ENCODE measurements around the gene FAM78B. TPM values are rescaled to one million over a fixed set of nuclear protein-coding genes. Genes with fewer than 3 reads are reported as not detected.

The FAM78B gene
- total RNA-seq, 4 donors from 2014 or later, result 0.64 to 1.2 (median 0.81) TPM

DNA sequence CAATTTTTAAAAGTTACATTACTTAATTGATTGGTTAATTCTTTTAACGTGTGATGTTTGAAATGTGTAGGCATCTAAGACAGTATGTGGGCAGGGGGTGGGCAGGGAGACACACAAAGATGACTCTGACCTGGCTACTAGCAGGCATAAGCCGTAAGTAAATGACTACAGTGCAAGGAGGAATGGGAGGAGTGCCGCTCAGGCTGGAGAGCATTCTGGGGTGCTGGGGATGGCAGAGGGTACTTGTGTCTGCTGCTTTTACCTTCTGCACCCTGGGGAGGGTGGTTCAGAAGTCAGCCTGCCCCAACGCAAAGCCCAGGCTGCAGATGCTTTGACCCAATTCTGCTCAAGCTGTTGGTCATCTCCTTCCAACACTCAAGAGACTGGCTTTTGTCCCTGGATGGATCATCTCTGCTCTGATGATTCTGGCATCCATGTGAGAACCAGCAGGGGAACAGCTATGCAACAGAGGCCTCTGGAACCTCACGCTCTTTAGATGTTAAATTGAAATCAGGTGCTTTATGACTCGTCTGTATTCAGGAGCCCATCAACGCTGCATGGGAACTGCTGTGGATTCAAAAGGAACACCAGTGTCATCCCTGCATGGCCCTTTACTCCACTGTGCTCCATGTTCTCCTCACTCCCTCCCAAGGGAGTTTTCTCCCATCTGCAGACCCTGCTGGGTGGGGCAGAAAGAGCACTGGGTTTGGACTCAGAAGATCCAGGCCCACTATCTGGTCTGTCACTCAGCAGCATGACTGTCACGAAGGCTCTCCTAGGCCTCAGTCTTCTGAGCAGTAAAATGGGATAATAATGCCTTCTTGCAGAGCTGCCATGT is 78.8 kb downstream of the FAM78B start:
- no peak for TF ChIP-seq POLR2A (IDR thresholded peaks at IDR 0.05)
- TF ChIP-seq, protein P1, sequence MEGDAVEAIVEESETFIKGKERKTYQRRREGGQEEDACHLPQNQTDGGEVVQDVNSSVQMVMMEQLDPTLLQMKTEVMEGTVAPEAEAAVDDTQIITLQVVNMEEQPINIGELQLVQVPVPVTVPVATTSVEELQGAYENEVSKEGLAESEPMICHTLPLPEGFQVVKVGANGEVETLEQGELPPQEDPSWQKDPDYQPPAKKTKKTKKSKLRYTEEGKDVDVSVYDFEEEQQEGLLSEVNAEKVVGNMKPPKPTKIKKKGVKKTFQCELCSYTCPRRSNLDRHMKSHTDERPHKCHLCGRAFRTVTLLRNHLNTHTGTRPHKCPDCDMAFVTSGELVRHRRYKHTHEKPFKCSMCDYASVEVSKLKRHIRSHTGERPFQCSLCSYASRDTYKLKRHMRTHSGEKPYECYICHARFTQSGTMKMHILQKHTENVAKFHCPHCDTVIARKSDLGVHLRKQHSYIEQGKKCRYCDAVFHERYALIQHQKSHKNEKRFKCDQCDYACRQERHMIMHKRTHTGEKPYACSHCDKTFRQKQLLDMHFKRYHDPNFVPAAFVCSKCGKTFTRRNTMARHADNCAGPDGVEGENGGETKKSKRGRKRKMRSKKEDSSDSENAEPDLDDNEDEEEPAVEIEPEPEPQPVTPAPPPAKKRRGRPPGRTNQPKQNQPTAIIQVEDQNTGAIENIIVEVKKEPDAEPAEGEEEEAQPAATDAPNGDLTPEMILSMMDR (IDR thresholded peaks at IDR 0.05), result no peak
- DNase-seq (ENCODE audit: low spot score in 2 of 2), result no peak
- intact Hi-C loops (cut with DNase I; ENCODE audit: low total_unique reads), result no loop called here
- WGBS, 2 donors, result 72 to 73% methylated on average over 8 of the region's 8 CpGs
- H3K4me3 ChIP-seq (ENCODE audit: low read depth, poor library complexity, severe bottlenecking), result no peak overlapping the region

DNA sequence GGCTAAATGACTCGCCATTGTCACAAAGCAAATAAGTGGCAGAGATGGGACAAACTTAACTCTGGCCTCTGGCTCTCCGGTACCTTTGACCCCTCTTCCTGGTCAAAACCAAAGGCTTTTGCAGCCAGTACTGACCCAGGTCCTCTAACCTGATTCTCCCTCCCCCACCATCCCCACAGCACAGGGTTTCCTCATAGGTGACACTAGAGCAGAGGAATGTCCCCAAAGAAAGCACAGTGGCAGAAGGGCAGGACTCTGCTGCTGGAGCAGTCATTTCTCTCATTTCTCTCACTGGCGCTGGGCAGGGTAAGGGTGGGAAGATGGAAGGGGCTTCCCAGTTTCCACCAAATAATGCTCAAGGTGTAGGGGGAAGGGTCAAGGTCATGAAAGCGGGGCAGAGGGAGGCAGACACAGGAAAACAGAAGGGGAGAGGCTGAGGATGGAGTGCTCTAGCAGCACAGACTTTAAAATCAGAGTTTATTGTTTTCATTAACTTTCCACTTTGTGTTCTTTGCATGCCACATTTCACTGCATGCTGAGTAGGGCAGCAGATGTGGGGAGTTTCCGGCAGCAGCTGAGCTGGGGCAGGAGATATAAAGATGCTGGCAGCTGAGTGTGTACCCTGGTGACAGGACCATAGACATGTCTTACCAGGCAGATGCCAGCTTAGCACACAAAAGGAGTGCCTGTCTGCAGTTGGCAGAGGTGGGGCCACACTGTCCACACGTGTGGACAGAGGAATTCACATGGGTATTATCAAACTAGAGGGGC is 80.5 kb downstream of the FAM78B start:
- no peak overlapping the region for H3K4me3 ChIP-seq (ENCODE audit: low read depth, poor library complexity, severe bottlenecking)
- DNase-seq (ENCODE audit: low spot score in 2 of 2), result no peak
- intact Hi-C loops (cut with DNase I; ENCODE audit: low total_unique reads), result no loop called here
- WGBS, 2 donors, result 71 to 74% methylated on average over 6 of the region's 6 CpGs
- TF ChIP-seq, protein P1 (IDR thresholded peaks at IDR 0.05), result no peak
- no peak for TF ChIP-seq POLR2A (IDR thresholded peaks at IDR 0.05)

DNA sequence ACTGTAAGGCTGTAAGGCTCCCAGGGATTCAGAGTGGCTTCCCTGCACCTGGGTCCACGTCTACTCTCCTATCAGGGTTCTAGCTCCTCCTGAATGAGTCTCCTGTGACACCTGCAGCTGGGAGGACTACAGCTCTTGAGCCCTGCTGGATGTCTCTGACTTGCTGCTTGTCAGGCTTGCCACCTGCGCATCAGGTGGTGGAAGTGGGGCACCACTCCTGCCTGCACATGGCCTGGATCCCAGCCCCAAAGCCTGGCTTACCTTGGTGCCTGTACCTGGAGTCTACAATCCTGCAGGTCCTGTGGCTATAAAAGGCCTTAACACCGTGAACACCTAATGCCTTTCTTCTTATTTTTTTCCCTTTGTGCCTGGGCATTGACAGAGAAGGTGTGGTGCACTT is 82.2 kb downstream of the FAM78B start:
- TF ChIP-seq POLR2A (IDR thresholded peaks at IDR 0.05), result no peak
- intact Hi-C loops (cut with DNase I; ENCODE audit: low total_unique reads), result no loop called here
- DNase-seq (ENCODE audit: low spot score in 2 of 2), result no peak
- no peak overlapping the region for H3K4me3 ChIP-seq (ENCODE audit: low read depth, poor library complexity, severe bottlenecking)
- WGBS, 2 donors, result 92 to 93% methylated on average over 3 of the region's 3 CpGs

DNA sequence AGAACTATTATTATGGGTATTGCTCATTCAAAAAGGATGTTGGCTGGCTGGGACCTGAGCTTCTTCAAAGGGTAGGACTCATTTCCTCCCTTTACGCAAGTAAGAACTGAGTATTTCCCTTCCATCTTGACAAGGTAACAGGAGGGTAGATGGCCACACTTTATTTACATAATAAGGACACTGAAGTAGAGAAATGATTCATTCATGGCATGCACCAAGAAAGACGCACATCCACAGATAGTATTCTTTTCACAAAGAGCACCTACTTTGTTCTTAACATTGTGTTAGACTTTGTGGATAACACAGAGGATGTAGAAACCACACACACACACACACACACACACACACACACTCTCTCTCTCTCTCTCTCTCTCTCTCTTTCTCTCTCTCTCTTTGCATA is 82.9 kb downstream of the FAM78B start:
- intact Hi-C loops (cut with DNase I; ENCODE audit: low total_unique reads), result no loop called here
- H3K4me3 ChIP-seq (ENCODE audit: low read depth, poor library complexity, severe bottlenecking), result no peak overlapping the region
- TF ChIP-seq POLR2A (IDR thresholded peaks at IDR 0.05), result no peak
- TF ChIP-seq, protein P1 (IDR thresholded peaks at IDR 0.05), result no peak
- WGBS, 2 donors, result 38 to 39% methylated on average over 2 of the region's 2 CpGs
- no peak for DNase-seq (ENCODE audit: low spot score in 2 of 2)

DNA sequence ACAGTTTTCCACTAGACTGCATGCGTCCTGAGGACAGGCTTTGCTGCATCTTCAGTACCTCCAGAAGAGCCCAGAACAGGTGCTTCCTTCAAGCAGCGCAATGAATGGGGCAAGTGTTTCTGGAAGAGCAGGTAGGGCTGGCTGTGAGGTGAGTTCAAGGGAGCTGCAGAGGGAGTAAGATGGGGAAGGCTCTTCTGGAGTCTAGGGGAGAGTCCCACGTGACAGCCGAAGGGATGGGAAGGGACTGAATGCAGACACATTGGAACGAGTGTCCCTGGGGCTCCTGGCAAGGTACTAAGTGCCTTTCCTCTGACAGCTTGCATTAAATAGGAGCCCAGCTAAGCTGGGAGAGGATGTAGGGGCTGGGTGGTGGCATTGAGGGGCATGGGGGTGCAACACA is 84.2 kb downstream of the FAM78B start:
- intact Hi-C loops (cut with DNase I; ENCODE audit: low total_unique reads), result no loop called here
- no peak for DNase-seq (ENCODE audit: low spot score in 2 of 2)
- 89 to 93% methylated on average over 5 of the region's 5 CpGs for WGBS, 2 donors
- TF ChIP-seq, protein P1 (IDR thresholded peaks at IDR 0.05), result no peak
- no peak for TF ChIP-seq POLR2A (IDR thresholded peaks at IDR 0.05)
- no peak overlapping the region for H3K4me3 ChIP-seq (ENCODE audit: low read depth, poor library complexity, severe bottlenecking)

Measured in lower leg skin (tissue), 4 donors.